T-helper 1 cell treated with Interleukin-12 subunit alpha and Interleukin-12 subunit beta and Interleukin-4 antibody, amounts not matched to agents 30 μg/mL and 1 μg/mL, for 36 hours (primary cell): ENCODE measurements around the gene IFT122.
A peak's percentile ranks its signal among the peaks of the same experiment; 100 is the strongest.
"Not testable (repeated sequence)": the region's sequence is repeated elsewhere in the genome, so short reads cannot be mapped to it uniquely, and the experiment has no call there.

Experiments used
- H3K27ac Mint-ChIP-seq: one replicate; pipeline ENCODE4 v1.8.0; 2021; ENCODE audit warnings: mild to moderate bottlenecking, mixed read lengths
- H3K27me3 Mint-ChIP-seq: one replicate; pipeline ENCODE4 v1.8.0; 2021; ENCODE audit warnings: low read depth, mixed read lengths
- H3K36me3 Mint-ChIP-seq: one replicate; pipeline ENCODE4 v1.8.0; 2021; ENCODE audit warnings: low read depth, mixed read lengths
- H3K4me1 Mint-ChIP-seq: one replicate; pipeline ENCODE4 v1.8.0; 2021; ENCODE audit warnings: low read depth, mixed read lengths
- H3K4me3 Mint-ChIP-seq: one replicate; pipeline ENCODE4 v1.8.0; 2021; ENCODE audit warnings: mild to moderate bottlenecking, moderate library complexity, mixed read lengths
- H3K9me3 Mint-ChIP-seq: one replicate; pipeline ENCODE4 v1.8.0; 2021; ENCODE audit warnings: mixed read lengths

Gene IFT122

DNA sequence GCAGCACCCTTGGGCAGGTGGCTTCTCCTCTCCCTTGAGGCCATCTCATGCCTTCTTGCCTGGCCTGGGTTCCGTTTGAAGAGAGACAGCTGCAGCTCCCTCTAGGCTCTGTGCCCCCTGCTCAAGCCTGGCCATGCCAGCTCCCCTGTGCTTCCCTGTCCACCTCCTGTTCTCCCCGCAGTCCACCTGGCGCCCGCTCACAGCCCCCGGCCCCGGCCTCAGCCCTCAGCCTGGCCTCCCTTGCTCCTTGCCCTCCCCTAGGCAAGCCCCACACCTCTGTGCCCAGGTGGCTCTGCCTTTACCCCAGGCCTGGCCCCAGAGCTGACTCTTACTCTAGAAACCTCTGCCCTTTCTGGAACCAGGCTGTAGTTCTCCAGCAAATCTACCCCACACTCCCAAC, 74.5 kb downstream of the IFT122 start:
- Mint-ChIP-seq H3K4me3 (no peak overlapping the region), H3K4me1 (peaks cover 5% of the 10 kb centered on the region), H3K36me3 (no peaks in the 10 kb centered on the region), H3K9me3 (no peaks in the 10 kb centered on the region), H3K27me3 (no peaks in the 10 kb centered on the region), H3K27ac (no peak overlapping the region)

DNA sequence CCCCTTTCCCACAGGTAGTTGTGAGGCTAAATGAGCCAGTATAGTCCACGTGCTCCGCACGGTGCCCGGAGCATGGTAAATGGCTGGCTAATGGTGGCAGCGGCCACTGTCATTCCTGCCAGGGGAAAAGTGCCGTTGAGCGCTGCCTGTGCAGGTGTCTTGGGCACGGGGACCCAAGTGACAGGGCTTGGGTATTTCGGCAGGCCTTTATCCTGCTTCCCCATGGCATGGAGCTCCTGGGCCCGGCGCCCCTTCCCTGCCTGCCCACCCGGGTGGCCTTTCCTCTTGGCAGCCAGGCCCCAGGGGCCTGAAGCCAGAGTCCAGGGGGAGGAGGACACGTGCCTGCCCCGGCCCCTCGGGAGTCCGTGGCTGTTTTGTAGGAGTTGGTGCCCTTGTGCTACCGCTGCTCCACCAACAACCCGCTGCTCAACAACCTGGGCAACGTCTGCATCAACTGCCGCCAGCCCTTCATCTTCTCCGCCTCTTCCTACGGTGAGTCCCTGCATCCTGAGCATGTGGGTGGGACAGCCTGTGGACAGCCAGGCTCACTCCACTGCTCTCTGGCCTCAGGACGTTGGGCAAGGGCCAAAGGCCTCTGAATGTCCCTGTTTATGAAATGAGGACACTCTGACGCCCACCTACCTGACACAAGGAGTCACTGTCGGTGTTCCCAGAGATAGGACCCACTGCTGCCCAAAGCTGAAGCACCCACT, 75.2 kb downstream of the IFT122 start:
- H3K27ac Mint-ChIP-seq, H3K9me3 Mint-ChIP-seq, H3K4me3 Mint-ChIP-seq, H3K4me1 Mint-ChIP-seq, H3K36me3 Mint-ChIP-seq, H3K27me3 Mint-ChIP-seq: not testable (repeated sequence)

DNA sequence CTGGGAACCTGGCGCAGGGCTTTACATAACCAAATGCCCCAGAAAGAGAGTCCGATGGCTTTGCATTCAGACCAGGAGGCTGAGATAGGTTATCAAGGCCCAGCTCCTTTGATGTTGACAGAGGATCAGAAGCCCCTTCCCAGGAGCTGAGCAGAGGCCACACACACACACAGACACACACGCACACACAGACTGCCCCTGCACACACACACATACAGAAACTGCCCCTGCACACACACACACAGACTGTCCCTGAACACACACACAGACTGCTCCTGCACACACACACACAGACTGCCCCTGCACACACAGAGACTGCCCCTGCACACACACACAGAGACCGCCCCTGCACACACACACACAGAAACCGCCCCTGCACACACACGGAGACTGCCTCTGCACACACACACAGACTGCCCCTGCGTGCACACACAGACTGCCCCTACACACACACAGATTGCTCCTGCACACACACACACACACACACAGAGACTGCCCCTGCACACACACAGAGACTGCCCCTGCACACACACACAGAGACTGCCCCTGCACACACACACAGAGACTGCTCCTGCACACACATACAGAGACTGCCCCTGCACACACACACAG, 75.9 kb downstream of the IFT122 start:
- not testable (repeated sequence) for H3K27me3 Mint-ChIP-seq, H3K4me3 Mint-ChIP-seq, H3K27ac Mint-ChIP-seq, H3K4me1 Mint-ChIP-seq, H3K36me3 Mint-ChIP-seq, H3K9me3 Mint-ChIP-seq

DNA sequence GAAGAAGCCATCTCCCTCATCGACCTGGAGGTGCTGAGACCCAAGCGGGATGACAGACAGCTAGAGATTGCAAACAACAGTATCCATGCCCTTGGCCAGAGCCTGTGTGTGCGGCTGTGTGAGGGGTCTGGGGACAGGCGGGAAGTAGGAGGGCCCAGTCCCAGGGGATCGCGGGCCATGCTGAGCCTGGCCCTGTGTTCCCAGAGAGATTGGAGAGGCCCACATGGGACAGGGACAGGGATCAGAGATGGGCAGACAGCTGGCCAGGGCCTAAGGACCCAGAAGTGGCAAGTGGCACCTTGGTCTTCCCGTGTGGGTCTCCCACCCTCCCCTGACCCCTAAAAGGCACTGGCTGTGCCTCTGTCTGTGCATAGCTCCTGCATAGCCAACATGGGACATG, 77.5 kb downstream of the IFT122 start:
- H3K36me3 Mint-ChIP-seq, result no peaks in the 10 kb centered on the region
- no peak overlapping the region for H3K4me3 Mint-ChIP-seq
- H3K4me1 Mint-ChIP-seq, result no peaks in the 10 kb centered on the region
- no peaks in the 10 kb centered on the region for H3K27me3 Mint-ChIP-seq
- no peaks in the 10 kb centered on the region for H3K9me3 Mint-ChIP-seq
- H3K27ac Mint-ChIP-seq, result no peak overlapping the region

DNA sequence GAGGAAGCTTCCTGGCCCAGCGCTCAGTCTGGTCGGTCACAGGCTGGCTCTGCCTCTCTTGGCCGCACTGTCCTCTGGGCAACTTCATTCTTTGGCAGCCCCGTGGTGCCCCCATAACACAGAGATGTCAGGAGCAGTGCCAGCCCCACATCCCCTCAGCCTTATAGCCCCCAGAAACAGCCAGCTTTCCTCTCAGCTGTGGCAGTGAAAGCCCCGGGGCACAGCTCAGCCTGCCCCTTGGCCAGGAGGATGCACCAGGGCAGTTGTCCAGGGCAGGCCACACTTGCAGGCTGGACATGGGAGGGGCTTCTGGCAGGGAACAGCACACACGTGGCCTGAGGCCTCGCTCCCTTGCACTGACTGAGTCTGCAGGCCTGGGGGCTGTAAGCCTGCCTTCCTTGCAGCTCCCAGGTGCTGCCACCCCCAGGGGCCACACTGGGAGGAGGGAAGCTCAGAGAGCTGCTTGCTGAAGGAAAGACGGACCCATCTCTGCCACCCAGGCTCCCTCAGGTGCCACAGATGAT, 78.1 kb downstream of the IFT122 start:
- Mint-ChIP-seq H3K27ac (no peak overlapping the region), H3K27me3 (no peaks in the 10 kb centered on the region)

DNA sequence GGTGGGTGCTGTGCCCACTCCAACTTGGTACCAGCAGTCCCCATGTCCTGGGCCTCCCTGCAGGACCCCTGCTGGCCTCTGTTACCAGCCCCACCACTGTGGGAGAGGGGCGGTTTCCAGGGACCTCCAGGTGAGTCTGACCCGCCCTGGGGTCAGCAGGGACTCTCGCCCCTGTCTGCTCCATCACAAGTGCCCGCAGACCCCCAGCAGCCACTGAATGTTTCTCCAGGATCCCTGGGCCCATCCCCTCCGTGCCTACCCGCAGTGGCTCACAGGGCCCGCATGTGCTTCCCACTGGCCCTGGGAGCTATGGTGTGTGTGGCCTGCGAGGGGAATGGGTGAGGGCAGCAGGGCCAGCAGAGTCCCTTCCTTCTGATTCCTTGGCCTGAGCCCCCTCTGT, 78.6 kb downstream of the IFT122 start:
- Mint-ChIP-seq H3K27me3 (no peaks in the 10 kb centered on the region), H3K4me1 (no peaks in the 10 kb centered on the region), H3K27ac (no peak overlapping the region), H3K4me3 (no peak overlapping the region), H3K36me3 (no peaks in the 10 kb centered on the region), H3K9me3 (no peaks in the 10 kb centered on the region)

More for the DNA sequence above, 78.1 kb downstream of the IFT122 start:
- Mint-ChIP-seq H3K4me1 (no peaks in the 10 kb centered on the region), H3K9me3 (no peaks in the 10 kb centered on the region), H3K36me3 (no peaks in the 10 kb centered on the region), H3K4me3 (no peak overlapping the region)

DNA sequence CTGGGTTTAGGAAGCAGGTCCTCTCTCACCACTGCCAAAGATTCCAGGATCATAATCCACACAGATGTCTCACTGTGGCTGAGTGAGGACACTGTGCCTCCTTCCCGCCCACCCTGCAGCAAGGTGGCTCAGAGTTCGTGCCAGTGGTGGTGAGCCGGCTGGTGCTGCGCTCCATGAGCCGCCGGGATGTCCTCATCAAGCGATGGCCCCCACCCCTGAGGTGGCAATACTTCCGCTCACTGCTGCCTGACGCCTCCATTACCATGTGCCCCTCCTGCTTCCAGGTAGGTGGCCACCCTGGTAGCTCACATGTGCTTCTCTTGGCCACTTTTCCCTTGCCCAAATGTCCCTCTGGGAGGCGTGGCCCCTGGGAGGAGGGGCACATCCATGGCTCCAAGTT, 79.4 kb downstream of the IFT122 start:
- Mint-ChIP-seq H3K27ac (no peak overlapping the region), H3K4me3 (no peak overlapping the region), H3K27me3 (no peaks in the 10 kb centered on the region), H3K9me3 (no peaks in the 10 kb centered on the region), H3K4me1 (no peaks in the 10 kb centered on the region), H3K36me3 (no peaks in the 10 kb centered on the region)

DNA sequence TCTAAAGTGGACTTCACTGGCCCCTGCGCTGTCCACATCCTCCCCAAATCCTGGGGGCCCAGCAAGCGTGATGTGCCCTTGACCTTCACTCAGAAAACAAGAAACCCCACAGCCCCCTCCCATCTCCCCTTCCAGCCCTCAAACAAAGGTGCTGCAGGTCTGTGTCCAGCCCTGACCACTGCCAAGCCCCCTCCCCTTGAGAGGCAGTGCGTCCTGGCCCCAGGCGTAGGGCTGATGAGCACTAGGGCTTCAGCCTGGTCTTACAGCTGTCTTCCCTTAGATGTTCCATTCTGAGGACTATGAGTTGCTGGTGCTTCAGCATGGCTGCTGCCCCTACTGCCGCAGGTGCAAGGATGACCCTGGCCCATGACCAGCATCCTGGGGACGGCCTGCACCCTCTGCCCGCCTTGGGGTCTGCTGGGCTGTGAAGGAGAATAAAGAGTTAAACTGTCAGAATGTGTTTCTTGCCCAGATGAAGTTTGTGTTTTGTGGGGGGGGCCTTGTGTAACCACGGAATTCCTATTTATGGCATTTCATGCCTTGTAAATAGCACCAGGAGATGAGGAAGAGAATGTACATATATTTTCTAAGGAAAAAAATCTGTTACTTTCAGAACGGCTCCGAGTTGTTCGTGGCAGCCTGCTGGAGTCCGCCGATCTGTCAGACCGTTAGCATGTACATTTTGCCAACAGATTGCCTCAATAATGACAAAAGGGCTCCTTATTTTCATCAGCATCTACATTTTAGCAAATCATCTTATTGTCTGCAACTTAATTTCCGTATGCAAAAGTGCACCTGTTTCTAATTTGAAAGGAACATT, 80.1 kb downstream of the IFT122 start:
- no peak overlapping the region for H3K27ac Mint-ChIP-seq
- no peaks in the 10 kb centered on the region for H3K9me3 Mint-ChIP-seq
- H3K4me3 Mint-ChIP-seq, result no peak overlapping the region
- H3K27me3 Mint-ChIP-seq, result no peaks in the 10 kb centered on the region
- no peaks in the 10 kb centered on the region for H3K4me1 Mint-ChIP-seq
- no peaks in the 10 kb centered on the region for H3K36me3 Mint-ChIP-seq

DNA sequence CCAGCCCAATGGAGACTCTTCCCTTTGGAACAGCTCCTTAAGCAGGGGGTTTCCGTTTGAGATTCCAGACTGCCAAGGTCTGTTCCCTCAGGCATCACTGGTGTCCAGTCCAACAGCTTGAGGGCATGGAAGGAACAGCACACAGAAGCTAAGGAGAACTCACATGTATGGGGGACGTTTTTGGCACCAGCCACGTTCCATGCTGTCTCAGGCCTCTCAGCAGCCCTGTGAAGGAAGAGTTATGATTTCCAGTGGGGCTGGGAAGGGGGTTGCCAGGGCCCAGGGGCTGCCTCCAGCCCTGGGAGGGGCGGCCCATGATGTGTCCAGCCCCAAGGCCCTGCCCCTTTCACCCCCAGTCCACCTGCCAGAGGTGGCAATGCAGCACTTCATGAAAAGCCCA, 80.9 kb downstream of the IFT122 start:
- Mint-ChIP-seq H3K4me3 (no peak overlapping the region), H3K9me3 (no peaks in the 10 kb centered on the region), H3K4me1 (no peaks in the 10 kb centered on the region), H3K27me3 (no peaks in the 10 kb centered on the region), H3K27ac (peak overlapping the region; percentile 20), H3K36me3 (no peaks in the 10 kb centered on the region)

DNA sequence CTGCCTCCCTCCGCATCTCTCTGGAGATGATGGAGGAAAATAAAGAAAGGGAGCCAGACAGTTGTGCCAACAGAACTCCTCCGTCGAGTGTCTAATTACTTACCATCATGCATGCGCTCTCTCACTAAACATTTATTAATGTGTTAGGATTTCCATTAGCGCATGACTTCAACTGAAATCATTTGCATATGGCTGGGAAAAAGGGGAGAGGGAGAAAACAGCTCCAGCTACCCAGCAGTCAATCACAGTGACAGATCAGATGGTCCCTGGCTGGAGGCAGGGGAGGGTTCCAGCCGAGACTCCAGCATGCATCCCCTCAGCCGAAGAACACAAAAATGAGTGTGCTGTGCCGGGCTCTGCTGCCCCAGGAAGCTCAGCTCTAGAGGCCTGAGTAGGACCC, 81.6 kb downstream of the IFT122 start:
- H3K4me1 Mint-ChIP-seq, result no peaks in the 10 kb centered on the region
- no peaks in the 10 kb centered on the region for H3K9me3 Mint-ChIP-seq
- H3K36me3 Mint-ChIP-seq, result no peaks in the 10 kb centered on the region
- no peak overlapping the region for H3K4me3 Mint-ChIP-seq
- H3K27ac Mint-ChIP-seq, result no peak overlapping the region
- H3K27me3 Mint-ChIP-seq, result no peaks in the 10 kb centered on the region

DNA sequence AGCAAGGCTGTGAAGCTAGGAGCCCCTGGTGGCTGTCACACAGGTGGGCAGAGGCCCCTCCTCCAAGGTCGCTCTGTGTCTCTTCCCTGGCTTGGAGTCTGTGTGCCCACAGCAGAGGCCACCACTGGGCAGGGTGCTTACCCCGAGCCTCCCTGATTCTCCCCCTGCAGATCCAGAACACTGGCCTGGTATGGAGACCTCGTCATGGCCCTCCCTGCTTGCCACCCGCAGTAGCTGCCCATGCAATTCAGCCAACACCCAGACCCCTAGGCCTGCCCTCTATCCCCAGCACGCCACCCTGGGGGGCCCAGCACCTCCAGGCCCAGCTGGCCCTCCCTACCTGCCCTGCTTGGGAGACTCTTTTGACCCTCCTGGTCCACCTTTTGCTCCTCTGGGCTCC, 82.9 kb downstream of the IFT122 start:
- H3K27ac Mint-ChIP-seq, result no peak overlapping the region
- H3K4me1 Mint-ChIP-seq, result no peaks in the 10 kb centered on the region
- H3K9me3 Mint-ChIP-seq, result no peaks in the 10 kb centered on the region
- H3K27me3 Mint-ChIP-seq, result no peaks in the 10 kb centered on the region
- no peak overlapping the region for H3K4me3 Mint-ChIP-seq
- no peaks in the 10 kb centered on the region for H3K36me3 Mint-ChIP-seq

DNA sequence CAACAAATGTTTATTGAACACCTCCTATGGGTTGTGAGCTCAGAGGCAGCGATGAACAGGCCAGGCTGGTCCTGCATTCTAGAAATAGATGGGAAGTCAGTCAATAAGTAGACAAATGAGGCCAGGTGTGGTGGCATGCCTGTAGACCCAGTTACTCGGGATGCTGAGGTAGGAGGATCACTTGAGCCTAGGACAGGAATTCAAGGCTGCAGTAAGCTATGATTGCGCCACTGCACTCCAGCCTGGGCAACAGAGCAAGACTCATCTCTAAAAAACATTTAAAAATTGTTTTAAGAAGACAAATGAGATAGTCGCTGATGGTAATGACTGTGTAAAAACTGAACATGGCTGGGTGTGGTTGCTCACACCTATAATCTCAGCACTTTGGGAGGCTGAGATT, 84.1 kb downstream of the IFT122 start:
- Mint-ChIP-seq H3K27ac (no peak overlapping the region), H3K4me3 (no peak overlapping the region), H3K4me1 (no peaks in the 10 kb centered on the region), H3K9me3 (no peaks in the 10 kb centered on the region), H3K27me3 (no peaks in the 10 kb centered on the region), H3K36me3 (no peaks in the 10 kb centered on the region)

DNA sequence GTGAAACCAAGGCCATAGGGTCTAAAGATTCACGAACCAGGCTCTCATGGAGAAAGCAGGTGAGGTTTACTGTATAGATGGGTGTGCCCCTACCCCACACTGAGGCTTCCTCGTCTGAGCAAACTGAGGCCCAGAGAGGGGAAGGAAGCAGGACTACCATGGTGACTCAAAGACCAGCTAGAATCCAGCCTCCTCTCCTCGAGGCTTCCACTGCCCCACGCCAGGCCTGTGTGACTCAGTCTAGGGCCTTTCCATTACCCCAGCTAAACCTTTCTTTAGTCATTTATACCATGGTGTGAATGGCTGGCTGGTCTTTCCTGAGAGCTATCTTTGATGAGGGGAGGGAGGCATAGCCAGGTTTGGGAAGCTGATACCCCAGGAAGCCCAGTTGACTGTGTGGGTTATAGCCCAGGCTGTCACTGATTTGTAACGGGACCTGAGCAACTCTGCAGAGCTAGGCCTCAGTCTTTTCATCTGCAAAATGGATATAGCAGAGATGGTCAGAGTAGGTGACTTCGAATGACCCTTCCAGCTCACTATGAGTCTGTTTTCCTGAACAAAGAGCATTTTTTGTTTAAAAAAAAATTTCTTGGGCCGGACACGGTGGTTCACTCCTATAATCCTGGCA, 85.4 kb downstream of the IFT122 start:
- Mint-ChIP-seq H3K36me3 (no peaks in the 10 kb centered on the region), H3K4me1 (no peaks in the 10 kb centered on the region), H3K27ac (no peak overlapping the region), H3K9me3 (no peaks in the 10 kb centered on the region), H3K4me3 (no peak overlapping the region), H3K27me3 (no peaks in the 10 kb centered on the region)

DNA sequence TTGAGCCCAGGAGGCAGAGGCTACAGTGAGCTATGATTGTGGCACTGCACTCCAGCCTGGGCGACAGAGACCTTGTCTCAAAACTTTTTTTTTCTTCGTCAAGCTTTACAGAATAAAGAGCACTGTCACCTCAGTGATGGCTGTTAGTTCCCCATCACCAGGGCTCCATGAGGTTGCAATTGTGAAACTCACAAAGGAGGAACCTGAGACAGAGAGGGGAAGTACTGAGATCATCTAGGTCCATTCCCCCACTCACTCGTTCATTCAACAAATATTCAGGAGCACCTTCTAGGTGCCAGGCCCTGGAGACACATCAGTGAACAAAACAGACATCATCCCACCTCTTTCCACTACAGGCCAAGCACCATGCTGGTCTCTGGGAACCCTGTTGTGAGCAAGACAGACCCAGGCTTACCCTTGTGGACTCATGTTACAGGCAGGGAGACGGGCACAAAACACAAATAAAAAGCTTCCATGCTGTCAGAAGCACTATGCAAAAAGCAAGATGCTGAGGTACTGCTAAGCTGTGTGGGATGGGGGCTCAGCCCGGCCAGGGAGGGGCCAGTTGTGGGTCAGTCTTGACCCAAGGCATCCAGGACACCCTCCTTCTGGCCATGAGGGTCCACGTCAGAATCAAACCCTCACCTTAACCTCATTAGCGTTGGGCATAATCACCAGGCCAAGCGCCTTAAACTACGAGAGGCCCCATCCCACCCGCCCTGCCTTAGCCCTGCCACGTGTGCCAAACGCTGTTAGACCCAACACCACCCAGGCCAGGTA, 86.3 kb downstream of the IFT122 start:
- Mint-ChIP-seq H3K27ac (no peak overlapping the region), H3K4me3 (no peak overlapping the region), H3K4me1 (no peaks in the 10 kb centered on the region), H3K9me3 (no peaks in the 10 kb centered on the region), H3K36me3 (no peaks in the 10 kb centered on the region), H3K27me3 (no peaks in the 10 kb centered on the region)
